Uterus (tissue), 2 donors: ENCODE results near the gene ZP1.

Experiments used
- CTCF ChIP-seq, 4 experiments: fragments of 200-600 bp in 2 of 4; fragments of 450-650 bp in 2 of 4; sonication (generic) in 2 of 4; IDR thresholded peaks; one replicate each; pipeline ENCODE4 v1.5.1; 2016 to 2019; ENCODE audit warnings: antibody characterized with exemption in 4 of 4, mild to moderate bottlenecking in 2 of 4, moderate library complexity in 1 of 4
- POLR2A ChIP-seq, 2 donors: fragments of 450-650 bp; IDR thresholded peaks; one replicate each; pipeline ENCODE4 v1.6.1; 2016; ENCODE audit warnings: antibody characterized with exemption in 2 of 2, mild to moderate bottlenecking in 1 of 2, moderate library complexity in 1 of 2

DNA sequence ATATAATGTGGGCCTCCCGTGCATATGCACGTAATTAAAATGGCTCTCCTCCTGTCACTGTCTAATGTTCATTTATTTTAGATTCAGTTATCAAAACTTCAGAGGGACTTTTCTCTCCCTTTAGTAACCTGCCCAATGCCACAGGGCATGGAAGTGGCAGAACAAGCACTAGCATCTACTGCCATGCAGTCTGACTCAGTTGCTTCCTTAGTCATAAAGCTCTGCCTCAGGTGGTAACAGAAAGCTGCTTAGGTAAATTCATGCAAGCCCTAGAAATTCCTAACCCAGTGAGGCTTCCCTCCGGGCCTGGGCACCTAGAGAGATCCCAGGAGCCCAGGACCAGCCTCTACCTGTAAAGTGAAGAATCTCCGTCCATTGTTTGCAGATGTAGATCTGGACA lies 30.2 kb downstream of the ZP1 start:
- TF ChIP-seq CTCF (IDR thresholded peaks at IDR 0.05) (no peak), POLR2A (IDR thresholded peaks at IDR 0.05) (no peak)
